AG10803 (cell line): ENCODE data around the gene ENPP7.
A peak's percentile ranks its signal among the peaks of the same experiment; 100 is the strongest.

Experiments
- DNase-seq: peaks from one replicate; pipeline ENCODE4 v3.0.0; 2010; ENCODE audit warnings: low read depth
- H3K4me3 ChIP-seq: 2 replicates; pipeline ENCODE4 v1.5.1; 2011; ENCODE audit warnings: mild to moderate bottlenecking, low read length, control low read depth
- TF ChIP-seq, protein P1 (sequence below): conservative IDR thresholded peaks from 2 replicates; pipeline ENCODE4 v1.5.1; 2011; ENCODE audit warnings: mild to moderate bottlenecking, low read length, control low read depth, inconsistent platforms

The ENPP7 gene

DNA sequence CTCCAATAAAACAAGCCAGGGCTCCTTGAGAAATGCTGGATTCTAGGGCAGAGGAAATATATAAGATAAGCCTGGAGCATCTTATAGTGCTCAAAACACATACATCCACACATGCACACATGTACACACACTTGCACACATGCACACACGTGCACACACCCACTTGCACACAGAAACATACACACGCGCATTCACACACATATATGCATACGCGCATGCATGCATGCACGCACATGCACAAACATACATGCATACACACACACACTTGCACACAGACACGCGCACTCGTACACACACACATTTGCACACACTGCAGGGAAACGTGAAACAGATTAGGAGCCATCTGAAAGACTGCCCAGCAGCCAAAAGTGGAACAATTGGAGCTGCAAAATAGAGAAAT lies 8.0 kb upstream of the ENPP7 start:
- H3K4me3 ChIP-seq = no peak overlapping the region
- TF ChIP-seq, protein P1, sequence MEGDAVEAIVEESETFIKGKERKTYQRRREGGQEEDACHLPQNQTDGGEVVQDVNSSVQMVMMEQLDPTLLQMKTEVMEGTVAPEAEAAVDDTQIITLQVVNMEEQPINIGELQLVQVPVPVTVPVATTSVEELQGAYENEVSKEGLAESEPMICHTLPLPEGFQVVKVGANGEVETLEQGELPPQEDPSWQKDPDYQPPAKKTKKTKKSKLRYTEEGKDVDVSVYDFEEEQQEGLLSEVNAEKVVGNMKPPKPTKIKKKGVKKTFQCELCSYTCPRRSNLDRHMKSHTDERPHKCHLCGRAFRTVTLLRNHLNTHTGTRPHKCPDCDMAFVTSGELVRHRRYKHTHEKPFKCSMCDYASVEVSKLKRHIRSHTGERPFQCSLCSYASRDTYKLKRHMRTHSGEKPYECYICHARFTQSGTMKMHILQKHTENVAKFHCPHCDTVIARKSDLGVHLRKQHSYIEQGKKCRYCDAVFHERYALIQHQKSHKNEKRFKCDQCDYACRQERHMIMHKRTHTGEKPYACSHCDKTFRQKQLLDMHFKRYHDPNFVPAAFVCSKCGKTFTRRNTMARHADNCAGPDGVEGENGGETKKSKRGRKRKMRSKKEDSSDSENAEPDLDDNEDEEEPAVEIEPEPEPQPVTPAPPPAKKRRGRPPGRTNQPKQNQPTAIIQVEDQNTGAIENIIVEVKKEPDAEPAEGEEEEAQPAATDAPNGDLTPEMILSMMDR = no peak
- DNase-seq = no peak

DNA sequence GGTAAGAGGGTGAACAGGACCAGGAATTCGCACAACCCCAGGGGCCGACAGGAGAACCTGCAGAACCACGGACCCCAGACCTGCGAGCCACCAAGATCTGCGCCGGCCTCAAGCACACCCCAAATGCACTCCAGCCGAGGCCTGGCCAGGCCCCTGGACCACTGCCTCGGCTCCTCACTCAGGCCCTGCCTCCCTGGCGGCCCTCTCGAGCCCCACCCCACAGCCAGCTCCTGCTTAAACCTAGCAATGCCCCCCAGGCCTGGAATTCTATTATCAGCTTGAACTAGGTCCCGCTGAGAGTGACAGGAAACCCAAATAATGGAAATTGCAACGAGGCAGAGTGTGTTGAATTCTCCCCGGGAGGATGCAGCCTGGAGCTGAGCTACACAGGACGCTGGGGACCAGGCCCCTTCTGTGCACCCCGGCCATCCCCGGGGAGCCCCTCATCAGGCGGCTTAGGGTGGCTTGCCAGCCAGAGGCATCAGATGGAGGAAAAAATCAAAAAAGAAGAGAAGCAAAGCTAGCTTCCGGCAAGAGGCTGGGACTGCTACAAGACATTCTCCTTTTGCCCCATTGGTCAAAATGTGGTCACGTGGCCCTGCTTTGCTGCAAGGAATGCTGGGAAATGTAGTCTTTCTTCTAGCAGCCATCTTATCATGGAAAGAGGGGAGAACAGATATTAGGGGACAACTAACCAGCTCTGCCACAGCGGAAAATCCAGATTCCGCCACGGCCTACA lies 2.4 kb upstream of the ENPP7 start:
- peak; percentile 87 for DNase-seq
- TF ChIP-seq, protein P1 = no peak
- H3K4me3 ChIP-seq = peak overlapping the region; percentile 45

DNA sequence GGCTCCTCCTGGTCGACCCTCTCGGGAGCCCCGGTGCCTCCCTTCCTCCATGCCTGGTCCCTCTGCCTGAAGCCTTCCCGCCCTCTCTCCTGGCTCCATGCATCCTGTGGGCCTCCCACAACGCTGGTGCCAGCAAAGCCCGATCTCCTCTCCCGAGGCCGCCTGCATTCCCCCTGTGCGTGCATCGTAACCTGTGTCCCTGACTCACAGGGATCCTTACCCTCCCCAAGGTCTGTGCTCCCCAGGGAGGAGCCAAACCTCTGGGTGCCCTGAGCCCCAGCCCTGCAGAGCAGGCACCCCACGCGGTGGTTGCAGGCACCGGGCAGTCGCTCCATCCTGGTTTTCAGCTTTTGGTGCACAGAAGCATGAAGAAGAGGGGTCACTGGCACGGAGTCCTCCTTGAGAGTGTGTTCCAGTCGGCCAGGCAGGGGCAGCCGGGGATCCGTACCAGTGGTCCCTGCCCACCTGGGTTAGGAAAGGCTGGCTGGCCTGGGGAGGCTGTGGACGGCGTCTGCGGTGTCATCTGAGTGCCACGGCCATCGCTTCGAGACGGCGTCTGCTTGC lies 1.8 kb upstream of the ENPP7 start:
- DNase-seq = no peak
- TF ChIP-seq, protein P1 = no peak
- no peak overlapping the region for H3K4me3 ChIP-seq

DNA sequence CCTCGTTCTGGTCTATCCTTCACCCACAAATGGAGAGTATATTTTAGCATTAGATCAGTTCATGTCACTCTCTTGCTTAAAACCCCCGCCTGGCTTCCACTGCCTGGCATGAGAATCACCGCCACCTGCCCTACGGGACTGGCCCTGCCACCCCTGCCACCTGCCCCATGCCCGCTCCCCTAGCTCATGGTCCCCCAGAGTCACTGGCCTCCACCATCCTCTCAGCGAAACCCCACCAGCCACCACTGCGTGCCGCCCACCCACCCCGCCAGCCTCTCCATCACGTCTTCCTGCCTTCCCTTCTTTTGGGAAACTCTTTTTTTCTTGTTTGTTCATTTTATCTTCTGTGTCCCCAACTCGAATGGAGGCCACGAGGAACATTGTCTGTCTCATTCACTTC lies 982 bp upstream of the ENPP7 start:
- TF ChIP-seq, protein P1 = no peak
- DNase-seq = no peak
- H3K4me3 ChIP-seq = no peak overlapping the region

DNA sequence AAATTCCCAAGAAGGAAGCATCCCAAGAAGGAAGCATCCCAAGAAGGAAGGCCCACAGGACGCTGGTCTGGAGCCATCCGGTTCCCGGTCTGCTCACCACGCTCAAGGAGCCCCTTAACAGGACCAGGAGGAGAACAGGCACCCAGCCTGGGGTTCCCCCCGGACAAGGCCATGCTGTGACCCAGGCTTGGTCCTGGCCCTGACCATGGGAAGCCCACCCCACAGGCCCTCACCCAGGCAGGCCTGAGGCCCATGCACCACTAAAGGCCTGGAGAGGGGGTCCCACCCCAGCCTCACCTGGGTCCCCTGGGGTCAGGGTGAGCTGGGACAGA lies 340 bp upstream of the ENPP7 start:
- TF ChIP-seq, protein P1 = no peak
- no peak for DNase-seq
- no peak overlapping the region for H3K4me3 ChIP-seq

DNA sequence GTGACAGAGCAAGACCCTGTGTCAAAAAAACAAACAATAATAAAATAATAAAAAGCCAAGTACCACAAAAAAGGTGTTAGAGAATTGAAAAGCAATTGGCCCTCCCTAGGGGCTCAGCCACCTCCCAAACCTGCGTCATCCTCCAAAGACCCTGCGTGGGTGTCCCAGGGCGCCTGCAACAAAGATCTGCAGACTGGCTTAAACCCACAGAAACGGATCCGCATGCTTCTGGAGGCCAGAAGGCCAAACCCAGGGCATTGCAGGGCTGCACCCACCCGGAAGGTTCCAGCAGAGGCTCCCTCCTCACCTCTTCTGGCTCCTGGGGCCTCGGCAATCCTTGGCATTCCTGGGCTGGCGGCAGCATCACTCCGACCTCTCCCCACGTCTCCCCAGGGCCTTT lies 1.5 kb downstream of the ENPP7 start:
- H3K4me3 ChIP-seq = no peak overlapping the region
- no peak for DNase-seq
- TF ChIP-seq, protein P1 = no peak
